Peyer's patch (tissue), 4 donors: ENCODE measurements around the gene INSC.

Experiments used
- POLR2A ChIP-seq, 2 donors: fragments of 450-650 bp; IDR thresholded peaks; one replicate each; pipeline ENCODE4 v1.5.1; 2017; ENCODE audit warnings: antibody characterized with exemption in 2 of 2, mild to moderate bottlenecking in 2 of 2, moderate library complexity in 2 of 2
- TF ChIP-seq, protein P1 (sequence below), 6 experiments: fragments of 450-650 bp in 4 of 6; fragments of 200-600 bp in 2 of 6; sonication (generic) in 1 of 6; IDR thresholded peaks; one replicate each; pipeline ENCODE4 v1.5.1; 2017 to 2019; ENCODE audit warnings: antibody characterized with exemption in 6 of 6, mild to moderate bottlenecking in 3 of 6, moderate library complexity in 1 of 6

DNA sequence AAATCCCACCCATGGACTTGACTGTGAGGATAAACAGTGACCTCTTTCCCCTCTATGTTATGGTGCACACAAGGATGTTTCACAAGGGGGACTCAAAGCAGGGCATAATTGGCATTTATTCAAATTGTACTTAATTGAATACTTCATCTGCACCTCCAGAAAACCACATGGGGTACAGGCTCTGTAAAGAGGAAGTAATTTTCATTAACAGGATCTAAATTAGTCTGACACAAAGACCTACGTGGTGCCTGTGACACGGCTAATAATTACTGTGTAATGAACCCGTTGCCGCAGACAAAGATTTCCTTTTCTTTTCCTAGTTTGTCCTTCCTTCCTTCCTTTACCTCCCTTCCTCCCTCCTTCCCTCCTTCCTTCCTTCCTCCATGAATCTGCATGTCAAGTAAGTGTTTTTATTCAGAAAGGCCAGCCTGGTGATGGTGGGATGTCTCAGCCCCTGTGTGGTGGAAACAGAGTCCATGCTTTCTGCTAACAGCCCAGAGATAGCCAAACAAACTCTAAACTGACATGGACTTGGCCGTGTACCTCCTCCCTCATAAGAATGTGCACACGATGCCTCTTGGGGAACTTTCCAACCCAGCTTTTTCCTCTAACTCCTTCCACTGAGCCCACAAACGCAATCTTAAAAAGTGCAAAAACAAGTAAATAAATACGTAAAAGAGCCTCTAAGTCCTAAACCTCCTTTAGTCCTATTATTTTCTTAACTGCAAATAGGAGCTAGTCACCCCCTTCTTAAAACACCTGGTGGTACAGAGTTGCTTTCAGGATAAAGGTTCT is 118.8 kb downstream of the INSC start:
- TF ChIP-seq, protein P1, sequence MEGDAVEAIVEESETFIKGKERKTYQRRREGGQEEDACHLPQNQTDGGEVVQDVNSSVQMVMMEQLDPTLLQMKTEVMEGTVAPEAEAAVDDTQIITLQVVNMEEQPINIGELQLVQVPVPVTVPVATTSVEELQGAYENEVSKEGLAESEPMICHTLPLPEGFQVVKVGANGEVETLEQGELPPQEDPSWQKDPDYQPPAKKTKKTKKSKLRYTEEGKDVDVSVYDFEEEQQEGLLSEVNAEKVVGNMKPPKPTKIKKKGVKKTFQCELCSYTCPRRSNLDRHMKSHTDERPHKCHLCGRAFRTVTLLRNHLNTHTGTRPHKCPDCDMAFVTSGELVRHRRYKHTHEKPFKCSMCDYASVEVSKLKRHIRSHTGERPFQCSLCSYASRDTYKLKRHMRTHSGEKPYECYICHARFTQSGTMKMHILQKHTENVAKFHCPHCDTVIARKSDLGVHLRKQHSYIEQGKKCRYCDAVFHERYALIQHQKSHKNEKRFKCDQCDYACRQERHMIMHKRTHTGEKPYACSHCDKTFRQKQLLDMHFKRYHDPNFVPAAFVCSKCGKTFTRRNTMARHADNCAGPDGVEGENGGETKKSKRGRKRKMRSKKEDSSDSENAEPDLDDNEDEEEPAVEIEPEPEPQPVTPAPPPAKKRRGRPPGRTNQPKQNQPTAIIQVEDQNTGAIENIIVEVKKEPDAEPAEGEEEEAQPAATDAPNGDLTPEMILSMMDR (IDR thresholded peaks at IDR 0.05): no peak
- TF ChIP-seq POLR2A (IDR thresholded peaks at IDR 0.05): no peak
